Gastroesophageal sphincter (tissue), 4 donors: ENCODE results near the gene KIRREL3. TPM values are rescaled to one million over a fixed set of nuclear protein-coding genes. Genes with fewer than 3 reads are reported as not detected.

ENCODE experiments used
- ATAC-seq: fragments of 150-250 bp; one replicate; pipeline ENCODE4 v1.9.1; 2016; ENCODE audit warnings: mild to moderate bottlenecking, moderate library complexity
- H3K27ac ChIP-seq, 4 donors: fragments of 200-600 bp; sonication (generic) in 3 of 4; 1 replicate in 3 of 4; 2 replicates in 1 of 4; pipeline ENCODE4 v1.5.1; 2016 to 2019
- H3K27me3 ChIP-seq: fragments of 200-600 bp; sonication (generic); one replicate; pipeline ENCODE4 v1.5.1; 2019
- H3K36me3 ChIP-seq, 2 donors: fragments of 200-600 bp; sonication (generic); one replicate each; pipeline ENCODE4 v1.5.1; 2019; ENCODE audit warnings: control low read depth in 1 of 2
- H3K4me1 ChIP-seq, 3 donors: fragments of 200-600 bp; sonication (generic); 1 replicate in 2 of 3; 2 replicates in 1 of 3; pipeline ENCODE4 v1.5.1; 2016 to 2019; ENCODE audit warnings: control low read depth in 2 of 3
- H3K4me3 ChIP-seq, 2 donors: fragments of 200-600 bp; sonication (generic); one replicate each; pipeline ENCODE4 v1.5.1; 2019; ENCODE audit warnings: mild to moderate bottlenecking in 1 of 2, moderate library complexity in 1 of 2
- H3K9me3 ChIP-seq, 3 donors: fragments of 200-600 bp; sonication (generic); one replicate each; pipeline ENCODE4 v1.5.1; 2017 to 2019; ENCODE audit warnings: control low read depth in 2 of 3
- EP300 ChIP-seq: sonication (generic); formaldehyde crosslinking; IDR thresholded peaks from one replicate; pipeline ENCODE4 v1.6.1; 2017; ENCODE audit warnings: antibody characterized with exemption, mild to moderate bottlenecking
- POLR2A ChIP-seq, 2 donors: fragments of 450-650 bp; IDR thresholded peaks; one replicate each; pipeline ENCODE4 v1.6.1; 2017; ENCODE audit warnings: antibody characterized with exemption in 2 of 2, mild to moderate bottlenecking in 2 of 2, moderate library complexity in 1 of 2
- POLR2AphosphoS5 ChIP-seq: sonication (generic); formaldehyde crosslinking; IDR thresholded peaks from one replicate; pipeline ENCODE4 v1.6.1; 2017; ENCODE audit warnings: antibody characterized with exemption
- WGBS, 2 donors: methylation state at CpG; one replicate each; pipeline ENCODE4 v1.1.5; 2018; ENCODE audit warnings: low coverage in 1 of 2; 5-methylcytosine and 5-hydroxymethylcytosine counted together
- total RNA-seq, 4 donors: library from RNA; depleted of rRNA; stranded (reverse); fragments of >200 nt; gene quantifications; one replicate each; pipeline ENCODE4 v1.1.0, GENCODE V29; 2016
- TF ChIP-seq, protein P1 (sequence below), 4 experiments: fragments of 200-600 bp in 2 of 4; fragments of 450-650 bp in 2 of 4; sonication (generic) in 1 of 4; IDR thresholded peaks; one replicate each; pipeline ENCODE4 v1.5.1; 2017 to 2019; ENCODE audit warnings: antibody characterized with exemption in 4 of 4, mild to moderate bottlenecking in 2 of 4, moderate library complexity in 2 of 4

KIRREL3 gene
- total RNA-seq, 4 donors from 2014 or later: 0.54 to 3.9 (median 1.4) TPM

DNA sequence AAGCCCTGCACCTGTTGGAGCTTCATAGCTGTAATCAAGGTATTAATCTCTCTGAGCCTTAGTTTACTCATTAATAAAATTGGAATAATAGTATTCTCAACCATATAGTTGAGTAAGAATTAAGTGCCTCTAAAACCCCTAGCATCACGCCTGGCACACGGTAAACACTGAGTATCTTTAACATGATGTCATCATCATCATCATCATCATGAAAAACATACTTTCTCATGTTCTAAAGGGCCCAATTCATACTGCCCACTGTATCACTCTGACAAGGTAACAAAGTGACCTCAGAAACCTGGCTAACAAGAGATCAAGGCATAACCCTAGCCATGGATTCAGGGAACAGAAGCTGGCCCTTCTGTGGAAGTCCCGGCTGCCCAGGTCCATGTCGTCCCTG lies 58.4 kb downstream of the KIRREL3 start:
- H3K27ac ChIP-seq: no peak overlapping the region
- no peak overlapping the region for H3K4me3 ChIP-seq
- no peak for ATAC-seq
- 67 to 100% methylated on average over 2 to 3 of the region's 4 CpGs for WGBS, 2 donors
- no peaks in the 10 kb centered on the region for H3K4me1 ChIP-seq
- no peaks in the 10 kb centered on the region for H3K36me3 ChIP-seq
- no peaks in the 10 kb centered on the region for H3K9me3 ChIP-seq
- TF ChIP-seq POLR2AphosphoS5 (no peak), EP300 (no peak), POLR2A (IDR thresholded peaks at IDR 0.05) (no peak)
- TF ChIP-seq, protein P1, sequence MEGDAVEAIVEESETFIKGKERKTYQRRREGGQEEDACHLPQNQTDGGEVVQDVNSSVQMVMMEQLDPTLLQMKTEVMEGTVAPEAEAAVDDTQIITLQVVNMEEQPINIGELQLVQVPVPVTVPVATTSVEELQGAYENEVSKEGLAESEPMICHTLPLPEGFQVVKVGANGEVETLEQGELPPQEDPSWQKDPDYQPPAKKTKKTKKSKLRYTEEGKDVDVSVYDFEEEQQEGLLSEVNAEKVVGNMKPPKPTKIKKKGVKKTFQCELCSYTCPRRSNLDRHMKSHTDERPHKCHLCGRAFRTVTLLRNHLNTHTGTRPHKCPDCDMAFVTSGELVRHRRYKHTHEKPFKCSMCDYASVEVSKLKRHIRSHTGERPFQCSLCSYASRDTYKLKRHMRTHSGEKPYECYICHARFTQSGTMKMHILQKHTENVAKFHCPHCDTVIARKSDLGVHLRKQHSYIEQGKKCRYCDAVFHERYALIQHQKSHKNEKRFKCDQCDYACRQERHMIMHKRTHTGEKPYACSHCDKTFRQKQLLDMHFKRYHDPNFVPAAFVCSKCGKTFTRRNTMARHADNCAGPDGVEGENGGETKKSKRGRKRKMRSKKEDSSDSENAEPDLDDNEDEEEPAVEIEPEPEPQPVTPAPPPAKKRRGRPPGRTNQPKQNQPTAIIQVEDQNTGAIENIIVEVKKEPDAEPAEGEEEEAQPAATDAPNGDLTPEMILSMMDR (IDR thresholded peaks at IDR 0.05): no peak
- H3K27me3 ChIP-seq: no peaks in the 10 kb centered on the region

GRCh38 chr11:126939552-126939951 lies 61.0 kb downstream of the KIRREL3 start:
- TF ChIP-seq, protein P1 (IDR thresholded peaks at IDR 0.05): no peak
- no peak for TF ChIP-seq POLR2A (IDR thresholded peaks at IDR 0.05)
- TF ChIP-seq POLR2AphosphoS5: no peak
- TF ChIP-seq EP300: no peak
- no peak for ATAC-seq
- WGBS, 2 donors: 62 to 66% methylated on average over 2 of the region's 2 CpGs
- H3K9me3 ChIP-seq: no peaks in the 10 kb centered on the region
- no peaks in the 10 kb centered on the region for H3K4me1 ChIP-seq
- no peaks in the 10 kb centered on the region for H3K27me3 ChIP-seq
- no peak overlapping the region for H3K27ac ChIP-seq
- no peak overlapping the region for H3K4me3 ChIP-seq
- H3K36me3 ChIP-seq: no peaks in the 10 kb centered on the region

DNA sequence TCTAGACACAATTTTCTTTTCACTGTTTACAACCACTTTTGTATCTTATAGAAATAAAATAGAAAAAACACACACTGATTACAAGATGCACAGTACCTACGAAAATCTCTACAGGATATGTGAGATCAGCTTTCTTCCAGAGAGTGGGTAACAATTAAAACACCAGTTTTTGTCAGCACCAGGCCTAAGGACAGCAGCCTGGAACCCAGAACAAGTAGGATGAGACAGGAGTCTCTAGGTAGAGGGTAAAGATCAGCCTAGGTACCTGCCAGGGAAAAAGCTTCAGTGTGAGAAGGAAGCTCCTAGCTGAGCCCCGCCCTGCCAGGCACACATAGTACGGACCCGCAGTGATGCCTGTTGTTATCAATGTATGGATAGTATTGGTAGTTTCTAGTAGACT lies 61.9 kb downstream of the KIRREL3 start:
- Histone ChIP-seq H3K36me3 (no peaks in the 10 kb centered on the region), H3K4me1 (no peaks in the 10 kb centered on the region), H3K27me3 (no peaks in the 10 kb centered on the region), H3K27ac (no peak overlapping the region), H3K9me3 (peaks cover 0 to 6% (median 0%) of the 10 kb centered on the region in 3 donors), H3K4me3 (no peak overlapping the region)
- TF ChIP-seq EP300 (no peak), POLR2AphosphoS5 (no peak), POLR2A (IDR thresholded peaks at IDR 0.05) (no peak)
- TF ChIP-seq, protein P1 (IDR thresholded peaks at IDR 0.05): no peak
- ATAC-seq: no peak
- 74 to 90% methylated on average over 2 to 4 of the region's 4 CpGs for WGBS, 2 donors

DNA sequence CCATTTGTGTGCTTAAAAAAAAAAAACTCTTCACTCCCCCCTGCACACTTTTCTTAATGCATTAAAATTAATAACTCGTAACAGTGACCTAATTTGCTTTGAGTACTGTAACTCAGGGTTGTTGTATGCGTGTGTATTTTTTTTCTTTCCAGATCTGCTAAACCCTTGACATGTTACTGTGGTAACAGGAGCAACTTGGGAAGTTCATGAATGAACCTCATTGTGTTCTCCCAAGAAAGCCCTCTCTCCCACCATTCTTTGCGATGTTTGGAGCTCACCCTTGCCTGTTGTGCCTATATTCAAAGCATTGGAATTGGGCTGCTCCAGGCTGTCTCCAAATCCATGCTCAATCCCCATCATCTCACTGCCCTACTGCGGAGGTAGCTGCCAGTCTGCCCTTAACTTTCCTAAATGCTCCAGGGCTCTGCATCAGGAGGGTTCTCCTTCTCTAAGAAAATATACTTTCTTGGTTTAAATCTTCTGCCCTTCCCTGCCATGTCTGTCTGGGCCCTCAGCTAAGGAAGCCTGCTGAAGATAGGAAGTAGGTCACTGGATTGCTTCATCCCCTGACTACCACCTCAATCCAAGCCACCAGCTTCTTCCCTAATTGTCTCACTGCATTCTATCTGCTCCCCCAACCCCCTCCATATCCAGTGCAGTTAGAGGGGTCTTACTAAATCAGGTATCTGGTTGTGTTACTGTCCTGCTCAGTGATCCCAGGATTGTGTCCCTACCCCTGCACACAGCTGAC lies 70.3 kb downstream of the KIRREL3 start:
- Histone ChIP-seq H3K27me3 (peaks cover 14% of the 10 kb centered on the region), H3K4me3 (no peak overlapping the region), H3K36me3 (no peaks in the 10 kb centered on the region), H3K9me3 (peaks cover 0 to 14% (median 0%) of the 10 kb centered on the region in 3 donors), H3K27ac (no peak overlapping the region), H3K4me1 (no peaks in the 10 kb centered on the region)
- no peak for ATAC-seq
- 50 to 54% methylated on average over 4 of the region's 4 CpGs for WGBS, 2 donors
- TF ChIP-seq EP300: no peak
- no peak for TF ChIP-seq POLR2A (IDR thresholded peaks at IDR 0.05)
- TF ChIP-seq, protein P1 (IDR thresholded peaks at IDR 0.05): no peak
- TF ChIP-seq POLR2AphosphoS5: no peak
